NCI-H2081 (cell line): Measurements from ENCODE around the gene CACNA1G.

Source experiments
- DNase-seq, 2 experiments: peaks; one replicate each; lab custom pipeline; 2025; lab: John Stamatoyannopoulos, UW

The CACNA1G gene

DNA sequence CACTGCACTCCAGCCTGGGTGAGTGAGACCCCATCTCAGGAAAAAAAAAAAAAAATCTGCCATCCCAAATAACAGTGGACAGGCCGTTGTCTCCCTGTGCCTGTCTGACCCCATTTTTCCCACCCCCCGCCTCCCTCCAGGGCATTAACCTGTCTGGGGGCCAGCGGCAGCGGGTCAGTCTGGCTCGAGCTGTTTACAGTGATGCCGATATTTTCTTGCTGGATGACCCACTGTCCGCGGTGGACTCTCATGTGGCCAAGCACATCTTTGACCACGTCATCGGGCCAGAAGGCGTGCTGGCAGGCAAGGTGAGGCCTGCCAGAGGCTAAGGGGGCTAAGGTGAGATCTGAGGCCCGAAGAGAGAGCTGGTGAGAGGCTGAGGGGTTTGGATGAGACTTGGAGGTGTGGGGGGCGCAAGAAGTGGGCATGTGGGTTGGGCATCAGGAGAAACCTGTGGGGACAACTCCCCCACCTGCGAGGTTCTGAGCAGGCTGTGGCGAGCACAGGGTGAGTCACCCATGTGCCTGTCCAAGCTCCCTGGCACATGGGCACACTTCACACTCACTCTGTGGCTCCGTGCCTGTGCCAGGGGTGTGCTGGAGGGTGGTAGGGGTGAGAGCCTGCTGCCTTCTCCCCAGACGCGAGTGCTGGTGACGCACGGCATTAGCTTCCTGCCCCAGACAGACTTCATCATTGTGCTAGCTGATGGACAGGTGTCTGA is 112.5 kb downstream of the CACNA1G start:
- DNase-seq = no peak

DNA sequence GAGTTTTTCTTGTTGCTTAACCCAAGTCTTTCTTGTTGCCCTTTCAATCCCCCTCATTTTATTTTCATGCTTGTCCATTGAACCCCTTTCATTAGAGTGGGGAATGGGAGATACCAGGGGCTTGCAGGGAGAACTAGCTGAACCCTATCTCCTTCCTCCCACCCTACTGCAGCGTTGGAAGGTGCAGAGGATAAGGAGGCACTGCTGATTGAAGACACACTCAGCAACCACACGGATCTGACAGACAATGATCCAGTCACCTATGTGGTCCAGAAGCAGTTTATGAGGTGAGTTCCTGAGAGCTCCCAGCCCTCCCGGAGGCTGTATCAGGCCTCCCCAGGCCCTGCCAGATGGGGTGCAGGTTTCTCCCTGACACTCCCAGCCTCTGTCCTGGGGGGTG is 114.7 kb downstream of the CACNA1G start:
- DNase-seq = no peak

DNA sequence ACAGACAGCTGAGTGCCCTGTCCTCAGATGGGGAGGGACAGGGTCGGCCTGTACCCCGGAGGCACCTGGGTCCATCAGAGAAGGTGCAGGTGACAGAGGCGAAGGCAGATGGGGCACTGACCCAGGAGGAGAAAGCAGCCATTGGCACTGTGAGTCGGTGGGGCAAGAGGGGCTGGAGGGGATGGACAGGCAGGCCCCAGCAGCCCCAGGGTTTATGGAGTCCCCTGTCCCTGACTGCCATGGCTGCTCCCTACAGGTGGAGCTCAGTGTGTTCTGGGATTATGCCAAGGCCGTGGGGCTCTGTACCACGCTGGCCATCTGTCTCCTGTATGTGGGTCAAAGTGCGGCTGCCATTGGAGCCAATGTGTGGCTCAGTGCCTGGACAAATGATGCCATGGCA is 115.1 kb downstream of the CACNA1G start:
- no peak for DNase-seq

DNA sequence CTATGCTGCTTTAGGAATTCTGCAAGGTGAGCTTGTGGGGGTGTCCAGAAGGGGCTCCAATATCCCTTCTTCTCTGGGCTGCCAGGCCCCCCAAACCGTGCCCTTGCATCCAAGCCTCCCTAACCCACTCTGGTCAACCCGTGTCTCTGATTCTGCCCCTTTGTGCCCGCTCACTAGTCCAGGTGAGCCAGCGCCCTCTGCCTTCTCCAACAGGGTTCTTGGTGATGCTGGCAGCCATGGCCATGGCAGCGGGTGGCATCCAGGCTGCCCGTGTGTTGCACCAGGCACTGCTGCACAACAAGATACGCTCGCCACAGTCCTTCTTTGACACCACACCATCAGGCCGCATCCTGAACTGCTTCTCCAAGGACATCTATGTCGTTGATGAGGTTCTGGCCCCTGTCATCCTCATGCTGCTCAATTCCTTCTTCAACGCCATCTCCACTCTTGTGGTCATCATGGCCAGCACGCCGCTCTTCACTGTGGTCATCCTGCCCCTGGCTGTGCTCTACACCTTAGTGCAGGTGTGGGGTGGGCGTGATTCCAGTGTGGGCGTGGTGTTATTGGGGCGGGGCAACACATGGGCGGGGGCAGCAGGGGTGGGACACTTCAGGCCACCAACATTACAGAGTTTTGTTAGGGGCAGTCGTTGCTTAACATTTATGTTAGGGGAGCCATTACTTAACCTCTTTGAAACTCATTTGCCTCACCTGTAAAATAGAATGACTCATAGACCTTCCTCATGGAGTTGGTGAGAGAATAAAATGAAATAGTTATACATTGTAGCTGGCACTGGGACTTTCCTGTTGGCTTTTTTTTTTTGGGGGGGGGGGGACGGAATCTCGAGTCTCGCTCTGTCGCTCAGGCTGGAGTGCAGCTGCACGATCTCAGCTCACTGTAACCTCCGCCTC is 115.8 kb downstream of the CACNA1G start:
- DNase-seq = no peak
